Stimulated activated CD4-positive, alpha-beta T cell treated with anti-CD3 and anti-CD28 coated beads, Interleukin-2, amount 100 ng/mL, for 4 hours (primary cell): Measurements from ENCODE around the gene OSBPL7.

Experiments used
- DNase-seq: peaks from one replicate; pipeline ENCODE4 v3.0.0-alpha.2; 2020; ENCODE audit warnings: low read depth

The OSBPL7 gene, protein sequence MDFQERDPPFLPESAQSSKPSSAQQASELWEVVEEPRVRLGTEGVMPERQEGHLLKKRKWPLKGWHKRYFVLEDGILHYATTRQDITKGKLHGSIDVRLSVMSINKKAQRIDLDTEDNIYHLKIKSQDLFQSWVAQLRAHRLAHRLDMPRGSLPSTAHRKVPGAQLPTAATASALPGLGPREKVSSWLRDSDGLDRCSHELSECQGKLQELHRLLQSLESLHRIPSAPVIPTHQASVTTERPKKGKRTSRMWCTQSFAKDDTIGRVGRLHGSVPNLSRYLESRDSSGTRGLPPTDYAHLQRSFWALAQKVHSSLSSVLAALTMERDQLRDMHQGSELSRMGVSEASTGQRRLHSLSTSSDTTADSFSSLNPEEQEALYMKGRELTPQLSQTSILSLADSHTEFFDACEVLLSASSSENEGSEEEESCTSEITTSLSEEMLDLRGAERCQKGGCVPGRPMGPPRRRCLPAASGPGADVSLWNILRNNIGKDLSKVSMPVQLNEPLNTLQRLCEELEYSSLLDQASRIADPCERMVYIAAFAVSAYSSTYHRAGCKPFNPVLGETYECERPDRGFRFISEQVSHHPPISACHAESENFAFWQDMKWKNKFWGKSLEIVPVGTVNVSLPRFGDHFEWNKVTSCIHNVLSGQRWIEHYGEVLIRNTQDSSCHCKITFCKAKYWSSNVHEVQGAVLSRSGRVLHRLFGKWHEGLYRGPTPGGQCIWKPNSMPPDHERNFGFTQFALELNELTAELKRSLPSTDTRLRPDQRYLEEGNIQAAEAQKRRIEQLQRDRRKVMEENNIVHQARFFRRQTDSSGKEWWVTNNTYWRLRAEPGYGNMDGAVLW

DNA sequence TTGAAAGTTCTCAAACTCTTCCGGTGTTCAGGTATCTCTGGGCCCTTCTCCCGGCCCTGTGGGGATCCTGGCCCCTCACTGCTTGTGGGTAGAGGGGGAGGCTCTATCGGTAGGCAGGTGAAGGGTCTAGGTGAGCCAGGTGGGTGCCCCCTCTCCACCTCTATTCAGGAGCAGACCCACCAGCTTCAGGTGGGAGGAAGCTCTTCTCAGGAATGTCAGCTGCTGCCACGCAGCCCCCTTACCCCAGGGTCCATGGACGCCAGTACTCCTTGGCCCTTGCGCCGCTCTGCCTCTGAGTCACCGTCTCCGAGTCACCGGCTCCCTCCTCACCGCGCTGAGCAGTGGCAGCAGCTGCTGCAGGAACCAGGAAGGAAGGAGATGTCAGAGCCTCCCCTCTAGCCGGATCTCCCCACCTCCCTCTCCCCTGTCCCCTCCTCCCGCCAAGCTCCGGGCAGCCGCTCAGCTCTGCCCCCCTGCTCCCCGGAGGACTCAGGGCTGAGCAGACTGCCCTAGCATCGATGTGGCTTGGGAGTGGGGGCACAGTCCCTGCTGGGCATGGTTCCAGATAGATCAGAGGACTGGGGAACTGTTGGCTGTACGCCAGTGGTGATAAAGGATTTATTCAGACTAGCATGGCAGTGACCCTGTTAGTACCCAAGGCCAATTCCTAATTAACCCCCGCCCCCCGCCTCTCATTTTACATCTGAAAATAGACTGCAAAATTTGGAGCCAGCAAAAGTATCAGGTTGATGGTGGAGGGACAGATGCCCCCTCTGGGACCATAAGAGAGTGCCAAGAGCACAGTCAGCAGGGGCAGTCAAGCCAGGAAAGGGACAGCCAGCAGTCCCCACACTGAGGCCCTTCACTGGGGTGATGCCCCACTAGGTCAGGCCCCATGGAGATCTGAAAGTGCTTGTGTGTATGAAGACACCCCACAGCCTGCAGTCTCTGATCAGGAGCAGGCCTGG lies at the start of gene OSBPL7:
OSBPL7 (minus strand) TSS at position 371 of the 968 bp plus-strand sequence. CDS start 1,516 bp downstream, outside the sequence.
- peak; percentile 60 for DNase-seq

DNA sequence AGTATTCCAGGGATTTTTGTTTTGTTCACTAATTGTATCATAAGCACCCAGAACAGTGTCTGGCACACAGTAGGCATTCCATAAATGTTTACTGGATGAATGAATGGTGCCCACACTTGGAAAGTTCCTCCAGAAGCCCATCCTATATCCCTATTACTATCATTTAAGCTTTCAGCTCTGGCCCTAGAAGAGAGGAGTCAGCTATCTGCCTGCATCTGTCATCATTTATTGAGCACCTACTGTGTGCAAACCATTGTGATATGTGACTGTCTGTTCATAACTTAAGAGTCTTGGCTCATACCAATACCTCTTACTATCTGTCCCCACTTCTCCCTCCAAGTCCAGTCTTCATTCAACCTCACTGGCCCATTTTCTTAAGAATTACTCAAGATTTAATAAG lies 49.5 kb upstream of the OSBPL7 start:
- DNase-seq, result no peak

DNA sequence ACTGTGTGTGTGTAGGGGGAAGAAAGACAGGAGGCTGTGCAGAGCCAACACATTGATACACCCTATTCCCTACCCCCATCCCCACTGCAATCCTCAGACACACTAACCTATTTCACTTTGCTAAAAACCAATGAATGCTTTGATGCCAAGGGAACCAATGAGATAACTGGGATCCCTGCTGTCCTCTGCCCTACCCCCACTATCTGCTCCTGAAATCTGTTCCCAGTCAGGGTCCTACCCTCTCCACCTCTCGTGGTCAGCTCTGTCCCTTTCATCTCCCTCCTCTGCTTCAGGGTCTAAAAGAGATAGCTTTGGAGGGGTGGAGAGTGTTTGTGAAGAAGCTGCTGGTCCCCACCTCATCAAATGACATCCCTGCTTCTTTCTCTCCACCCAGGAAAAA lies 48.5 kb upstream of the OSBPL7 start:
- DNase-seq, result no peak

DNA sequence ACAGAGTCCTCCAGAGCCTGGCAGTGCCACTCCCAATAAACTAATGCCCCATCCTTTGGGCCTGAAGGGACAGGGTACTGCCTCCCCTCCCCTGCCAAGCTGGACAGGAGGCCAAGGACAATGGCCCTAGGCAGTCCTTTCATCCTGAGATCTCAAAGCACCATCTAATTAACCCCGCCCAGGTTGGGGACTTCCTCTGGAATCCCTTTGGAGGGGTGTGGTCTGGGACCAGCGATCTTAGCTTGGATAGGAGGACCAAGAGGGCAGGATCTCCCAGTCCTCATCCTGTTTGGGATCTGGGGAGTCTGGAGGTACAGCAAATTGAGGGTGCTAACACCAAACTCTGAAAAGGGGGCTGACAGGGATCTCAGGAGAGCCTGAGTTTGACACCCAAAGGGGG lies 47.5 kb upstream of the OSBPL7 start:
- DNase-seq, result no peak

DNA sequence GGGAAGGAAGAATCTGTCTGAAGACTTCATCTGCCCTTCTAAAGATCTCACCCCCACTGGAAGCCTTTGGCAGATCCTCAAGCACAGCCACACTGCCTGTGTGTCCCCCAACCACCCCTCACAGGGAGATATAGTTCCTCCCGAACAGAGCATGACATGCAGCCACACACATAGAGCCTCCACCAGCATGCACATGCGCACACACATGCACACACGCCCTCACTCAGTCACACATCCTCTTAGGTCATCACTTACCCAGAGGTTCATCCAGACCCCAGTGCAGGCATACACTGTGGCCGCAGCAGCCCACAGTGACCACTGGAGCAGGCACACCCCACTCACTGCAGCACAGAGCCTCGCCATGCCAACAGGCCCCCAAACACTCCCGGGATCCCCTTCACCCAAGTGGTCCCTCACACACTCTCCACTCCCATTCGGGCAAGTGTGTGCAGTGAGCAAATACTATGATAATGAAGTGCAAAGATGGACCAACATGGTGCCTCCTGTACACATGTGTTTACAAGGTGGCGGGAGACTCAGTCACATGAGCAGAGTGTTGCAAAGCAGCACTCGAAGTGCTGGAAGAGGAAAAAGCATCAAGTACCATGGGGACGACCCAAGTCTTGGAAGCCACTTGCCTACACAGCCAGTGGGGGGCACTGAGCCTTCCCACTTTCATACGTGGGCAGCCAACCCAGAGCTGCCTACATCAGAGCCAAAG lies 46.4 kb upstream of the OSBPL7 start:
- DNase-seq, result no peak

DNA sequence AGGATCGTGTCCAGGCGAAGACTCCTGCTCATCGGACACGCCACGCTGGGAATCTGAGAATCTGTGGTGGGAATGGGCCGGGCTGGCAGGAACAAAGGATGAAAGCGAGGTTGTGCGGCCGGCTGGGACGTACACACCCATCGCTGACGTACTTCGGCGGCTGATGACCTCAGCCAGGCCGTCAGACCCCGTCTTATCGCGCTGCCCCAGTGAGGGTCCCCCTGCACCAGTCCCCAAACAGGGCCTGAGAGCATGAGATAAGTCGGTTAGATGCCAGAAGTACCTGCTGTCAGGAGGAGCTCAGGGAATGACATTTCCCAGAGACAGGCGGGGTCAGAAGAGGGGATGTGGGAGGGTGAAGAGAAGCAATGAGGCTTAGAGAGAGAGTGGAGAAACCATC lies 45.3 kb upstream of the OSBPL7 start:
- no peak for DNase-seq

DNA sequence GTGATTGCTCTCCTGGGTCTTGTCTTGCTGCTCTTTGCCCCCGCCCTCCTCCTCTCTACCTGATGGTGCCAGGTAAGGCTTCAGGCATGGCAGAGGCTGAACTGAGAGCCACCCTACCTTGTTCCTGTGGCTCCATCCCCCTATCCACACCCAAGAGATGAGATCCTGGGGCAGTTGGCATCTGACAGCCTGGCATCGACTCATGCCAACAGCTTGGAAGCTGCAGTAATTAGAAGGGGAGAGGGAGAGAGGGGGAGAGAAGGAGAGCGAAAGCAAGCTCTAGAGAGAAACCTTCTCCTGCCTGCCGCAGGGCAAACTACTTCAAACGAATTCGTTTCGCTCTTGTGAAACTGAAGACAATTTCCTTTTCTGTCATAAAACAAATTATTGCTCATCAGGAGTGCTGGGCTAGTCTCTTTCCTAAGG lies 43.2 kb upstream of the OSBPL7 start:
- no peak for DNase-seq

DNA sequence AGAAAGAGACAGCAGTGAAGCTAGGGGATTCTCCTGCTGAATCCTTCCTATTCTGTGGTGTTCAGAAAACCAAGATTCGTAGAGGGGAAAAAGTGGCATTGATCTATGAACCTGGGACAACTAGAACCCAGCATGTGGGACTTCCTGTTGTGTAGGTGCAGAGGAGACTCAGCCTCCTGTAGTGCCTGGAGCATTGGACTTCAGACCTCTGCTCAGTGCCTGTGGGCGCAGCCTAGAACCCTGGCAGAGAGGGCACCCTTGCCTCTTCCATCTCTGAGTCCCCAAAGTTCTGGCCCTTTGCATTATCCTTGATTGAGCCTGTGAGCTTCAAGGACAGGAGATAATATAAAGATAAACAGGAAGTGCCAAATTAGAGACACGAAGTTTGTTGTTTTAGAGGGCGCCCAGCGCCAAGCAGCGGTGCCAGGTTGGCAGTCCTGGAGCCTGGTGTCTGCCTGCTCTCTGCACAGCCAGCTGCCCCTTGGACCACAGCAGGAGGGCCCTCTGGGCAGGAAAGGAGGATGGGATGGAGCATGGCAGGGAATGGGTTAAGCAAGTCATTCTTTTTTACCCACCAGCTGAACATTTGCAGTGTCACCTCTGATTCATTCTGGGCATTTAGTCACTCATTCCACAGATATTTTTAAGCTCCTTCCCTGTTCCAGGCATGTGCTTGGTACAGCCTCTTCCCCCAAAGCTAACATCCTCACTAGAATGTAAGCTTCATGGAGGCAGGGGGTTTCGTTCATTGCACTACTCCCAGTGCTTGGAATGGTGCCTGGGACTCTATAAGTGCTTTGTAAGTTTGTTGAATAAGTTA lies 41.2 kb upstream of the OSBPL7 start:
- no peak for DNase-seq

DNA sequence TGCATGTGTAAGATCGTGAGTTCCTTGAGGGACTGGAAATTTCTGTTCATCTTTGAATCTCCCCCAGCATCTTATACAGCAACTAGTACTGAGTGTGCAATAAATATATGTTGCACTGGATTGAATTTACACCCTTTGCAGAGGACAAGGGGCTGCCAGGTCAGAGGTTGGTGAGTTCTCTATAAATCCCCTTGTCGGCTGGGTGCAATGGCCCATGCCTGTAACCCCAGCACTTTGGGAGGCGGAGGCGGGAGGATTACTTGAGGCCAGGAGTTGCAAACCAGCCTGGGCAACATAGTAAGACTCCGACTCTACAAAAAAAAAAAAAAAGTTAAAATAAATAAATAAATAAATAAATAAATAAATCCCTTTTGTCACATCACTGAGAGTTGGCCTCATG lies 38.8 kb upstream of the OSBPL7 start:
- DNase-seq, result no peak

DNA sequence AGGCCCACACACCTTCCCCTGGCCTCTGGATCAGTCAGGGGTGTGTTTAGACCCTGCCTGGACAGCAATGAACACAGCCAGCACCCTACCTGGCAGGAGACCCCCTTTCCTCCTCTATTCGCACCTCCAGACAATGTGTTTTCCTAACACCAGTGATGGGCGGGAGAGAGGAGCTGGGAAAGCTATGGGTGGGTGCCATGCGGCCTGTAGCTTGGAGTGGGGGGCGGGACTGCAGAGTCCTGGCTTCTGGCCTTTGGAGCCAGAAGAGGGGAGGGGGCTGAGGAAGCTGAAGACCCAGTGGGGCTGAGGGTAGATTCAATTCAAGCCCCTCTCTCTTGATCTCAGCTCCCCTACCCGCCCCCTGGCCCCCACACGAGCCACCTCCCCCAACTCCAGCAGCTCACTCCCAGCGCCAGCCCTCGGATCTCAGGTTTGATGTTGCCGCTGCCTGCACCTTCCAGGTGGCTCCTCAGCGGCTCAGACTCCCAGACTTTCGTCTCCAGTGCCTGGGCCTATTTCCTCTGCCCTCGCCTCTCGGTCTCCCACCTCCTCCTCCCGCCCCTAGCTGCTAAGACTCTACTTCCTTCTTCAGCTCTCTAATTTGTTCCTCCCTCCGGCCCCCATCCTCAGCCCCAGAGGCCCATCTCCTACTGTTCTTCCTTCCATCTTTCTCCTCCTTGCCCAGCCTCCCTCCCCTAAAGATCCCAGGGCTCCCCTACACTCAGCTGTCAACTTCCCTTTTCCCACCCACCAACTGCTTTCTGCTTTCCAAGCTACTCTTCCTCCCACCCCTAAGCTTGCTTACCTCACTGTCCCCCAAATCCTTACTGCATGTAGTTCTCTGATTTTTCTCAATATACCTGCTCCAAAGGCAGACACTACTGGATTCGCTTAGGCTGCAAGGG lies 36.2 kb upstream of the OSBPL7 start:
- no peak for DNase-seq

DNA sequence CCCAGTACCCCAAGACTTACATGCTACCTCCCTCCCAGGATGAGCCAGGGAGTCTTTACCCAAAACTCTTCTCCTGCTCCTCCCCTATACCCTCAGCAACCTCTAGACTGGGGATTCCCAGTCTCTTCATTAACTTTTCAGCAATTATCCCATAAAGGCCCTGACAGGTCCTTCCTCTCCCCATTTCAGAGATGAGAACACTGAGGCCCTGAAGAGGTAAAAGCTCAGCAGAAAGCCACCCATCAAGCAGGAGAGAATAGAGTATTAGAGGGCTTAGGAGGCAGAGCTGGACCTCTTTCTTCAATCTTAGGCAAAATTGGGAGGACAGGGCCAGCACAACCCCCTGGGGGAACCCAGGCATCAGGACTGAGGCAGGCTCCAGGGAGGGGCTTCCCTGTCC lies 35.2 kb upstream of the OSBPL7 start:
- DNase-seq, result no peak

DNA sequence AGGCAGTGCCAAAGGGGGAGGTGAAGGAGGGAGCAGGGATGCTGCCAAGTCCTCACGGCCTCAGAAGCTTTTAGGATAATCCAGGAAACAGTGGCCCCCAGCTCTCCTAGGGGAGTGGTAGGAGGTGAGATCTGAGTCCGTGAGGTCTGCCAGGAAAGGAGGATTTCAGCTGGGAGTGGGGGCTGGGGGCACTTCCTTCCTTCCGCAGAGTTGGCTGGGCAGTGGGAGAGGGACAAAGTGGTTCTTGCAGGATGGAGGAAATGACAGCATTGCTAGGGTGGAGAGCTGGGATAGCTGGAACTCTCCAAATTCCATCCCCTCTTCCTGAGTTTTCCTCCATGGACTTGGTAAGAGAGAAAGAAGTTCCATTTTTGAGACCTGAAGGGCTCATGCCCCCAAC lies 34.1 kb upstream of the OSBPL7 start:
- DNase-seq, result no peak

DNA sequence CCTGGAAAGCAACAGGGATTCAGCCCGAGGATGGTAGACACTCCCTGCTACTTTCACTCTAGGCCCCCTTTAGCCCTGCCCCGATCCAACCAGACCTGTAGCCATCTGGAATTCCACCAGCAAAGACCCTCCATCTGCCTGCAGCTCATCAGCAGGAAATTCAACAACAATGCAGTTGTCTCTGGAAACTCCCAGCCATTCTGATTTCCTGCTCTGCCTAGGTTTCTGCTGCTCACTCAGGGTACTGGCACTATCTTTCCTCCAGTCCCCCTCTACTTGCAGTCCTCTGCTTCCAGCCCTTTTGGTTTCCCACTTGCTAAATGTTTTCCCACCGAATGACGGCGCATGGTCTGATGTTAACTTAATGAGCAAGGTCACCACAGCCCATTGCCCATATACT lies 32.0 kb upstream of the OSBPL7 start:
- no peak for DNase-seq

DNA sequence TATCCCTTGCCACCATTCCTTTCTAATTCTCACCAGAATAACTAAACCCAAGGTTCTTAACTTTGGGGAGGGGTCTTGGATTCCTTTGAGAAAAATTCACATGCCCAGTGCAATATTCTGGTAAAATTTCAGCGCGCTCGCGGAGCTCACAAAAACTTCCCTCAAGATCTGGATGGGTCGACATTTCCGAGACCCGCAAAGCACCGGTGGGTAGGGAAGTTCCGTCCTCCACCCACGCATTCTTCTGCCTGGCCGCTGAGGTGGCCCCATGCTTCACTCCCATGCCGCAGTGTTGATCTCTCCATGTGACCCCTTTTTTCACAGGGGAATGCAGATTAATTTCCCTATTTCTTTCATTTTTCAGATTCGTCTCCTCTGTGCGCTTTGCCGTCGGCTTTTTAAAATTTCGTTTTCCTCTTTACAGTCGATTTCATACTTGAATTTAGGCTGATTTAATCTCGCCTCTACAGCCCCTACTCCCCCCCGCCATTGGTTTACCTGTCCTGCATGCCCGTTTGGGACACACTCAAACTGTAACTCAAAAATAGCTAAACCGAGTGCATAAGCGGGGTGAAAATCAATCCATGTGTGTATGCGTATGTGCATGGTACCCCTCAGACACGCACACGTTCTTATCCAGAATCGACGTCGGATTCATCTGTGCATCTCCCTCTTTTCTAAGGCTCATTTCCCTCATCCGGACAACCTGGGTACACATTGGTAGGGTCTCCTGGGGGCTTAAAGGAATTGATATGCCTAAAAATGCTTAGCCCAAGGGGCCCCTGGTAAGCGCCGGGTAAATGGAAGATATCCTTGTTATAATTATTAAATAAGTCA lies 30.7 kb upstream of the OSBPL7 start:
- DNase-seq, result no peak

DNA sequence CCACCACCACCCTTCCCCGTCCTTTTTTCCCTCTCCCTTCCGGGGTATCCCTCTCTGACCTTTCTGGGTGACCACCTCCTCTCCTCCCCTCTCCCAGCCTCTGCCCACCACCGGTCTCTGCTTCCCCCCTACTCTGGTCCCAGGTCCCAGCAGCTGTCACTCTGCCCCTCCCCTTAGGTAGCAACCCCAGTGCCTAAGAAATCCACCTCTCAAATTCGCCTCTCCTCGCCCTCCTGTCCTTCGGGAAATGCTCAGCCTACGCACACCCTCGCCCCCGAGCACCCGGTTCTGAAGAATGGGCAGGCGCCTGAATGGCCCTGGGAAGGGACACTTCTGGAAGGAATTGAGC lies 30.1 kb upstream of the OSBPL7 start:
- DNase-seq, result no peak

DNA sequence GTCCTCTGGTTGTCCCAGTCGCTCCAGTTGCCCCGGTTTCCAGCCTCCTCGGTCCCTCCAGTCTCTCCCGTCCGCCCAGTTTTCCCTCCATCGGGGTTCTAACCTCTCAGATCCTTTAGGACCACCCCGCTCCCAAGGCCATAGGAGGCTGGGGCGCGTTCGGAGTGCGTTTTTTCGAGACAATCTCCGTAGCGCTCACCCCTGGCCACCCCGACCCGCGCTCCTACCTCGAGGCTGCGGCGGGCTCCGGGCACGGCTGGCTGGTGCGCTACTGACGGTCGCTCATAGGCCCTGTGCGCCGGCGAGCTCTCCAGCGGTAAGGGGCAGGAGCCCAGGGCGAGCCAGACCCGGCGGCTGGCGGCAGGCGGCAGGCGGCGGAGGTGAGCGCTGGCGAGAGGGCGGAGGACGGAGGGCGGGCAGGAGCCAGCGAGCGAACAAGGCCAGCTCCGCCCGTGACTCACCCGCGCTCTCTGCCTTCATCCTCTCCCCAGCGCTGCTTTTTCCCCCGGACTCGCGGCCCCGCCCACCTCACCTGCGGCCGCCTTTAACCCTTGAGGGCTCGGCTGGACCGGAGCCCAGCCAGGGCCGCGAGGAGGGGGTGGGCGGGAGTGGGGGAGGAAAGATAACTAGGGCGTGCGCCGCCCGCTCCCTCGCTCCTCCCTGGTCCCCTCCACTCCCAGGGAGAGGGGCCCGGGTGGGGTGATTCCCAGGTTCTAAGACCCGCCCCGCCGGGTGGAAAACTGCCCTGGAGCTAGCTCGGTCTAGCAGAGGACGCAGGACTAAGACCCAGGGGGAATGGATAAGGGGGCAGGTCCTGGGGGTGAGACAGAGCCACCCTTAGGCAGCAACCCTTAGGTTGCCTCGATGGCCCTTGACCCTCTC lies 29.3 kb upstream of the OSBPL7 start, which contains the start of gene SP6:
SP6 (minus strand) TSS at position 472 of the 882 bp plus-strand sequence. CDS start 2,734 bp downstream, outside the sequence.
- peak; percentile 58 for DNase-seq

DNA sequence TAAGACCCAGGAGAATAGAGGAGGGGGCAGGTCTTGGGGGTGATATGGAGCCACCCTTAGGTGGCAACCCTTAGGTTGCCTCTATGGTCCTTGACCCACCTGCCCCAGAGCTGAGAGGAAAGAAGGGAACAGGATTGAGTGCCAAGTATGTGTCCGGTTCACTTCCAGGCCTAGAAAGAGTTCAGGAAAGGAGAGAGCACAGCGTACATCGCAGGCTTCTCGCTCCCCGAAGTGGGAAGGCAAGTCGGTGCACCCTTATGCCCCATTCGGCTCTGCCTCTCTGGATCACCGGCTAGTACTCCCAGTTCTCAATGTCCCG lies 28.7 kb upstream of the OSBPL7 start:
- no peak for DNase-seq

DNA sequence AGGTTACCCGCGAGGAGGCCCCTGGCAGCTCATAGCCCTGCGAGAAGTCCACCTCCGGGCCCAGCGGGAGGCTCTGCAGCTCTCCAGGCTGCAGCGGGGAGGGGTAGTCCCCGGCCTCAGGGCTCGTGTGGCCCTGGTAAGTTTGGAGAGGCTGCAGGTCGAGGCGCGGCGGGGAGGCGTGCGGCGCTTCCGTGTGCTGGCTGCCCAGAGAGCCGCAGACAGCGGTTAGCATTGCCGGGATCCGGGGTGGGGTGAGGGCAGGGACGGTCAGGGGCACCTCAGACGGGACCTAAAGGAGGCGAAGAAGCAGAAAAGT lies 26.6 kb upstream of the OSBPL7 start:
- DNase-seq, result no peak
